ENCODE measurements around the gene RIN3.

DNA sequence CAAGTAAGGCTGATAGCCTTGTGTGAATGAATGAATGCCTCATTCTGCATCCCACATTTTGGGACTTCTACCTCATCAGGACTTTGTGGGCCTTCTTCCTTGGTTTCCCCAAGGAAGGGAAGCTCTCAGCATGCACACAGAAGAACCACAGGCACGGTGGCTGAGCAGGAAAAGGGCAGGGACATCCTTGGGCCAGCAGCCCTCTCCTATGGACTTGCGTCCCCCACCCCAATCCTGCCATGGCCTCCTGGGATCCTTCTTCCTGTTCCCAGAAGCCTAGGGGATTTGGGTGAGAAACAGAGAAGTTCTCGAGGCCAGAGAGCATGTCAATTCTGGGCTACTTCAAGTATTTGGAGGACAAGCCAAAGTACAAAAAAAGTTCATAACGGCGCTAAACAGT lies 165.2 kb downstream of the RIN3 start:
- TF ChIP-seq, protein P1, sequence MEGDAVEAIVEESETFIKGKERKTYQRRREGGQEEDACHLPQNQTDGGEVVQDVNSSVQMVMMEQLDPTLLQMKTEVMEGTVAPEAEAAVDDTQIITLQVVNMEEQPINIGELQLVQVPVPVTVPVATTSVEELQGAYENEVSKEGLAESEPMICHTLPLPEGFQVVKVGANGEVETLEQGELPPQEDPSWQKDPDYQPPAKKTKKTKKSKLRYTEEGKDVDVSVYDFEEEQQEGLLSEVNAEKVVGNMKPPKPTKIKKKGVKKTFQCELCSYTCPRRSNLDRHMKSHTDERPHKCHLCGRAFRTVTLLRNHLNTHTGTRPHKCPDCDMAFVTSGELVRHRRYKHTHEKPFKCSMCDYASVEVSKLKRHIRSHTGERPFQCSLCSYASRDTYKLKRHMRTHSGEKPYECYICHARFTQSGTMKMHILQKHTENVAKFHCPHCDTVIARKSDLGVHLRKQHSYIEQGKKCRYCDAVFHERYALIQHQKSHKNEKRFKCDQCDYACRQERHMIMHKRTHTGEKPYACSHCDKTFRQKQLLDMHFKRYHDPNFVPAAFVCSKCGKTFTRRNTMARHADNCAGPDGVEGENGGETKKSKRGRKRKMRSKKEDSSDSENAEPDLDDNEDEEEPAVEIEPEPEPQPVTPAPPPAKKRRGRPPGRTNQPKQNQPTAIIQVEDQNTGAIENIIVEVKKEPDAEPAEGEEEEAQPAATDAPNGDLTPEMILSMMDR (IDR thresholded peaks at IDR 0.05; ENCODE audit: low read depth, low read length): no peak
- no peak for TF ChIP-seq POLR2A (IDR thresholded peaks at IDR 0.05; ENCODE audit: extremely low read depth, insufficient read length)
- TF ChIP-seq, protein P2, sequence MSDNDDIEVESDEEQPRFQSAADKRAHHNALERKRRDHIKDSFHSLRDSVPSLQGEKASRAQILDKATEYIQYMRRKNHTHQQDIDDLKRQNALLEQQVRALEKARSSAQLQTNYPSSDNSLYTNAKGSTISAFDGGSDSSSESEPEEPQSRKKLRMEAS (IDR thresholded peaks at IDR 0.05; ENCODE audit: low read depth, low read length): no peak

Data from NB4 (cell line).